GM18498 (cell line): ENCODE data around the gene OR52N5.
A peak's percentile ranks its signal among the peaks of the same experiment; 100 is the strongest.

ENCODE experiments used
- ATAC-seq: cut with Tn5 transposase; IDR thresholded peaks from one replicate; pipeline ENCODE4 v1.9.1; 2021; ENCODE audit warnings: mild to moderate bottlenecking, moderate library complexity; ENCODE audit not compliant: unreplicated experiment

The OR52N5 gene

DNA sequence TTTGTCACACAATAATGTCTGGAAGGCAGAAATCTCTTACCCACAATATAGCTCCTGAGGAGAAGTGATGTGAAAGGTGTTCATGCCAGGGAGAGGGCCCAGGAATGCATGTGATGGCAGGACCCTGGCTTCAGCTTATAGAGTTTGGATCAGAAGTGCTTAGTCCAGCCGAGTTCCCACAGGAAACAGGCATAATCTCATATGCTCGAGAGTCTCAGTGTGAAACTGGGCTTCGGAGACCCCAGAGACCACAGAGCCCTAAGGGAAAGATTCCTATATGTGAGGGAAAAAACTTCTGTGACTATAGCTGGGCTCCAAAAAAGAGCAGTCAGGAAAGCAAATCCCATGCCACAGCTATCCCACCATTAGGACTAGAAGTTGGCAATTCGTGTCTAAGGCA lies at the start of gene OR52N5:
OR52N5 (minus strand) TSS at position 101 of the 400 bp plus-strand sequence. CDS start 4,721 bp downstream, outside the sequence.
- no peak for ATAC-seq

DNA sequence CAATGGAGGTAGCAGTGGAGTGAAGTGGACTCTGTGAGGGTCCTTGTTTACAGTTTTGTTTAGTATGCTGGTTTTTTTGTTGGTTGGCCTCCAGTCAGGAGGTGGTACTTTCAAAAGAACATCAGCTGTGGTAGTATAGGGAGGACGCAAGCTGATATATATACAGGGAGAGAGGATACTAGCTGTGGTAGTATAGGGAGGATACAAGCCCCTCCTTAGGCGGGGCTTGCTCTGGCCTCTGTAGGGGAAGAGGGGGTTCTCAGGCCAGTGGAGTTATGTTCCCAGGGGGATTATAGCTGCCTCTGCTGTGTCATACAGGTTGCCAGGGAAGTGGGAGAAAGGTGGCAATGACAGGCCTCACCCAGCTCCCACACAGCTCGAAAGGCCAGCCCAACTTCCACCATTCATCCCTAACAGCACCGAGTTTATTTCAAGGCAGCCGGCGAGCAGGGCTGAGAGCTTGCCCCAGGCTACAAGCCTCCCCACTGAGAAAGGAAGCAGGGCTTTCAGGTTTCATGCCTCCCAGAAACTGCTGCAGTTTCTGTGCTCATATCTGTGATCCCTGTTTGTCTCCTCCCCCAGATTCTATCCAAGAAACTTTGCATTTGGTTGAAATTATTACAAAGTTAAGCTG lies 48.2 kb upstream of the OR52N5 start:
- ATAC-seq: no peak

DNA sequence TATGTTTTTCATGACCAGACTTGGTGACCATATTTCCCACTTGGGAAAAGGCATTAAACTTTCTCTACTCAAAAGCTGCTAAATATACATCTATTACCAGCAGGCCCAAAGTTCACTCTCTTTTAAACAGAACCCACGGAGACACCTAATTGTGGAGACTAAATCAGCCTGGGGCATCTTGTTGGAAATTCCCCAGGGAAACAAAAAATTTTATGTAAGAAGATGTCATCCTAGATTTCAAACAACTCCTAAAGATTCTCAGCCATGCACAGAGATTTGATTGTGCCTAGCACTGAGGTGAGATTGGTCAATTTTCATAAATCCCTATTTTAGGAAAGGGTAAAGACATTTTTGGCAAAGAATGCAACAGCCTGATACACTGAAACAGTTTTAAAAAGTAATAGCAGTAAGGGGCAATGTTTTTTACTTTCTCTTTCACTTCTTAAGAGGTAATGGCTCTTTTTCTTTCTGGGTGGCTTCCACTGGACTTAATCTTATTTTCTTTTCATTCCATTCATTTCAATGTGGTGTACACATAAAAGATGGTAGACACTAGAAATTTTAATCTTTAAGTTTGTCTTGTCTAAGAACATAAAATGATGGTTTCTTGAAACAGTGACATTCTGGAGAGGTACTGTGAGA lies 35.2 kb upstream of the OR52N5 start:
- ATAC-seq: peak; percentile 67

DNA sequence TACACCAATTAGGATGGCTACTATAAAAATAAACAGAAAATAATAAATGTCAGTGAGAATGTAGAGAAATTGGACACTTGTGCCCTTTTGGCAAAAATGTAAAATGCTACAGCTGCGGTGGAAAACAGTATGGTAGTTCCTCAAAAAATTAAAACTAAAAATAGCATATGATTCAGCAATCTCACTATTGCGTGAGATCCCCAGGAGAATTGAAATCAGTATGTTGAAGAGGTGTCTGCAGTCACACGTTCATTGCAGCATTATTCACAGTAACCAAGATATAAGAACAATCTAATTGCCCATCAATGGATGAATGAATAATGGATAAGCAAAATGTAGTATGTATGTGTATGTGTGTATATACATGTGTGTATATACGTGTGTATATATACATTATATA lies 32.4 kb upstream of the OR52N5 start:
- no peak for ATAC-seq

DNA sequence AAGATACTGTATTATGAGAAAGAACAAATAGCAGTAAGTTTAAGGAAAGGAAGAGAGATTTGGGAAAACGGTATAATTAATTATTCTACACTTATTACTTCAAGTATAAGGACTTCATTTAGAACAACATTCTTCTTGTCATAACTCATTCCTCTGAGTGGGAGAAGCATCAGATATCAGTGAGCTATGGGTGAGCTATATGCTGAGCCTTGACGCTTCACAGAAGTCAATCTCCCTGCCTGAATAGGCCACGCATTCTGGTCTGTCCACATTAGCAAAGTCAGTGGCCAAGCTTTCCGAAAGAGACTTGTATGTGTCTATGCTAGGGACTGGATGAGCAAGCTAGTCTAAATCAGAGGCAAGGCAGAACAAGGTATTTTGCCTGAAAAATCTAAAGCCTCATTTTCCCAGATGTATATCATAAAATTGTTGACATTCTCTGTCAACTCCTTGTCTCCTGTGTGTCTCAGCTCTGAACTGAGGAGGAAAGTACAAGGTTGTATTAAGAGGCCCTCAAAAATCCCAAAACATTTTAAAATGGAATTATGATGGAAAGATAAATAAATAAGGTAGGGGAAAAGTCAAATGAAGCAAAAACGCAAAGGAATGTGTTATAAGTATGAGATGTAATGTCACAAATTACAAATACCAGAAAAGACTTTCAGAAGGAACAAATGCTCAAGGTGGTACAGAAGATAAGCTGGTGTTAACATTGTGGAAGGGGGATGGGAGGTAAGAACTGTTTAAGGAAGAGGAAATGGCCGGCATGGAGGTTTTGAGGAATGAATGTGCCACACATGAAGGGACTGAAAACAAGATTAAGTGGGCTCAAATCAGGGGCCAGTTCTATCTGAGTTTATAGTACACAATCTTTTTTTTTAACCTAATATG lies 27.0 kb upstream of the OR52N5 start:
- ATAC-seq: no peak

DNA sequence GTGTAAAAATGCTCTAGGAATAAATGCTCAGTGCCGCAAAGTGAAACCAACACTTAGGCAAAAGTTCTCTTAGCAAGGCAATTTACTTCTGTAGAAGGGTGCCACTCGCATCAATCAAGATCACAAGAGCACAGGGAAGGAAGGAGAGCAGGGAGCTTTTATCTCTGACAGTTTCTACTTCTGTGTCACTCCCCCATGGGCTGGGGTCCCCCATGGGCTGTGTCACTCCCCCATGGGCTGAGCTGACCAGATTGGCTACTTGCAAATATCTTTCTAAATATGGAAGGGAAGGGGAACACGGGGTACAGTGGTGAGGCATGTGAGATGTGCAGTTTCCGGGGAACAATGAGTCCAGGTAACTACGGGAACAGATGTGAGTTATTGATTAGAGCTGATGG lies 26.0 kb upstream of the OR52N5 start:
- ATAC-seq: peak; percentile 25

DNA sequence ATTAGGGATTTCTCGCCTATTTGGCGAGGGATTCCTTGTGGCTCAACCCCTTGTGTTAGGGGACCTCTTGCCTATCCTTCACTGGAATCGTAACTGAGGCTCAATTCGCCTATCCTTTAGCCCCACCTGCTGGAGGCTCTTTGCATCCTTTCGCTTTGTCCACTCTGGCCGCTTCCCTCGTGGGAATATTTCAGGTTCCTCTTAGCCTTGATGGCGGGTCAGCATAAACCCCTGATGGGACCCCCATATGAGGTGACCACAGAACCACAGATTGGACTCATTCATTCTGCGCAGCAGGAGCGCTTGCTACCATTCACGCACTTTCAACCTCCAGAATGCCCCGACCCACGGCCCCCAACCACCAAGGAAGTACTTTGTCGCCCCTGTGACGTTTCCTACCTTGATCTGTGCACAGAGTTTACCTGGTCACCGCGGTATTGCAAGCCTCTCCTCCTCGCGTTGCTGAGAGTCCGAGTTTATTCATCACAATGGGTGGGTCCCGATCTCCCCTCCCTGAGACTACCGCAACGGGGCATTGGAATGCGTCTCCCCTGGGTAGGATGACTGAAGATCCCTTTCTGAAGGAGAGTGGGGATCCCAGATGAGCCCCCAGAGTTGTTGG lies 25.5 kb upstream of the OR52N5 start, which contains the start of gene OR52N2:
OR52N2 (plus strand) TSS at position 425 of the 622 bp plus-strand sequence. CDS start 11,412 bp downstream, outside the sequence.
- peak; percentile 94 for ATAC-seq

DNA sequence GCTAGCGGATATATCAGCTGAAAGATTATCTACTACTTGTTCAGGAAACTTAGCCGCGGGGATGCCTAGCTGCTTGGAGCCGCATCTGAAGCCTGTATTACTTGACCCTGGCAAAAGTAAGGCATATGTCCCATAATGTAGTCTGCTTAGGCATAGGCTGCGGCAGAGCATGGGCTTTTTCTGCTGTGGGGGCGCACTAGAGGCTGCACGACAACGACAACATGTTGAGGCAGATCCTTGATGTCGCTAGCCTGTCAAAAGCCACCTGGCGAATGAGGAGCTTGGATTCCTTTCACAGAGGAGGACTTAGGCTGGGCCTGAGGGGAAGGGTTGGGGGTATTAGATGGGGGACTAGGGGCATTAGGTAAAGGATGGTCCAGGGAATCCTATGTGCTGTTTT lies 24.4 kb upstream of the OR52N5 start:
- no peak for ATAC-seq

DNA sequence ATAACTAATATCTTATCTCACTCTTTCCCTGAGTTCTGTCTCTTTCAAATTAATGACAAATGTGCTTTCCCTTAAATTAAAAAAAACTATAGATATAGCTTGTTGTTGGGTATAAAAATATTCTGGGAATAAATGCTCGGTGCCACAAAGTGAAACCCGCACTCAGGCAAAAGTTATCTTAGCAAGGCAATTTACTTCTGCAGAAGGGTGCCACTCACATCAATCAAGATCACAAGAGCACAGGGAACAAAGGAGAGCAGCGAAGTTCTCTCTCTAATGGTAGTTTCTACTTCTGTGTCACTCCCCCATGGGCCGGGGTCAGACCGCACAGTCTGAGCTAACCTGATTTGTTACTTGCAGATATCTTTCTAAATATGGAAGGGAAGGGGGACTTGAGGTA lies 20.8 kb upstream of the OR52N5 start:
- no peak for ATAC-seq

DNA sequence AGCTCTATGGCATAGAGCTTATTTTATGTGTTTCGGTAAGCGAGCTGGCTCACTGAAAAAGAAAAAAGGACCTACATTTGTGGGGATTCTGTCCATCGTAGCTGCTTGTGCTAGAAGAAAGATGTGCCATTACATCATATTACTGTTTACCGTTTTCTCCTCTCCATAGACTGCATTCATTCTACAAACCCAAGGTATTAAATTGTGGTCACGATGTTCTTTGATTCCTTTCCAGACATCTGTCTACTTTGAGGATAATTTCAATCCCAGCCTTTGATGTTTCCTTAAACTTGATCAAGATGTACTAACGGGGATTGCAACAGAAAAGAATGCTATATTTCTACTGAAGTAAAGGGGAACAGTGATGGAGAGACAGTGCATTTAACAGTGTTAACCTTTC lies 13.4 kb upstream of the OR52N5 start:
- no peak for ATAC-seq

DNA sequence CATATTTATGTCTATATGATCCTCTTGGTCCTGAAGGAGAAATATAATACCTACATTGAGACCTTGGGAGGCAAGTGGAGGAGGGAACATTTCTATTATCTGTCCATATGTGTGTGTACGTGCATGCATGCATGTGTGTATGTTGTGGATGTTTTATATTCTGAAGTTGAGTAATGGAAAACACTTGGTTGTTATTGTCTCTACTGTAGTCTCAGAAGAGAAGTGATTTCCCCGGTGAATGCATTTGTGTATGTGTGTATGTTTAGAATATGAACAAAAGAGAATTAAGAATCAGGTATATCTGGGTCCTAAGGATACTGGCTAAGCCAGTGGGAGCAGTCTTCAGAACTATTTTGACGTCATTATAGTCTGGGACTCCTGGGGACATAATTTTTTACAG lies 8.0 kb upstream of the OR52N5 start, which contains the start of gene OR52N1:
OR52N1 (minus strand) TSS at position 101 of the 400 bp plus-strand sequence. CDS start 2,449 bp downstream, outside the sequence.
- ATAC-seq: no peak

DNA sequence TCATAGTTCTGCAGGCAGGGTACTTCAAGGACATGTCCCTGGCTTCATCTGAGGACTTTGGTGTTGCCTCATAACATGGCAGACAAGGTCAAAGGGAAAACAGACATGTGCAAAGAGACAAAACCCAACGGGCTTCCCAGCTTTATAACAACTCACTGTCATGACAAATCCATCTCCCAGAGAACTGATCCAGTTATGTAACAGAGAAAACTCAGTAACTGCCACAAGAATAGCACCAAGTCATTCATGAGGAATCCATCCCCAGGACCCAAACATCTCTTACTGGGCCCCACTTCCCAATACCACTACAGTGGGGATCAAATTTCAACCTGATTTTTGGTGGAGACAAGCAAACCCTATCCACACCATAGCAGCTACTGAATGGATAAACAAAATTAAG lies 16.1 kb downstream of the OR52N5 start:
- ATAC-seq: no peak

DNA sequence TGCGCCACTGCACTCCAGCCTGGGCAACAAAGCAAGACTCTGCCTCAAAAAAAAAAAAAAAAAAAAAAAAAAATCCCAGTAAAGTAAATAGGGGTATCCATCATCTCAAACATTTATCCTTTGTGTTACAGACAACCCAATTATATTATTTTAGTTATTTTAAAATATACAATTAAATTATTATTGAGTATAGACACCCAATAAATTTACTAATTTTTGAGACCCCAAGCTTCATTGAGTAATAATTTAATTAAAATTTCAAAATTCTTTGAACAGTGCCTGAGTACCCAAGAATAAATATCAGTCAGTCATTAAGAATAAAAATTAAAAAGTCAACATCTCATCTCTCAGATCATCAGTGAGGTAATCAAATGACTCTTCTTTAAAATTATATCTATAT lies 29.2 kb downstream of the OR52N5 start, which contains the start of gene OR52N4:
OR52N4 (plus strand) TSS at position 301 of the 400 bp plus-strand sequence. CDS start 498 bp downstream, outside the sequence.
- ATAC-seq: no peak

DNA sequence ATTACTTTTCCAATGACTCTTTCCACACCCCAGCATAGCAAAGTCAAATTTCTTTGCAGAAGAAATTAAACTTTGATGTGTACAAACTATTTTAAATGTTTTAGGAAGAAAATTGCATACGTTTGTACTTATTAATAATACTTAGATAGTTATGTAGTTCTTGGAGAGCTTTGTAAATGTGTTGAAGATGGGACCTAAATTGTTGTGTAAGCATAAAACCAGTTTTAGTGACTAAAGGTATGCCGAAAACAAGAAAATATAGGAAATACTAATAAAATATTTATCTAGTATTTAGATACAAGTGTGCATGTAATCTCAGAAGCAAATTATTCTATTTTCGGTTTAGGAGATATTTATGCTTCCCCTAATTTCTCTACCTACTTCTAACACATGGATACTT lies 33.3 kb downstream of the OR52N5 start:
- ATAC-seq: no peak

DNA sequence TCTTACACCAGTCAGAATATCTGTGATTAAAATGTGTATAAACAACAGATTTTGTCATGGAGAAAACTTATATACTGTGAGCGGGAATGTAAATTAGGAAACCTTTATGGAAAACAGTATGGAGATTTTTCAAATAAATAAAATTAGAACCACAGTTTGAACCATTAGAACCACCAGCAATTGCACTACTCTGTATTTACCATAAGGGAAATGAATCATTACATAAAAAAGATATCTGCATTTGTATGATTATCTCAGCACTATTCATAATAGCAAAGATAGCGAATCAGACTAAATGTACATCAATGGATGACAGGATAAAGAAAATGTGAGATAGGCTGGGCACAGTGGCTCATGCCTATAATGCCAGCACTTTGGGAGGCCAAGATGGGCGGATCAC lies 36.5 kb downstream of the OR52N5 start:
- ATAC-seq: no peak

DNA sequence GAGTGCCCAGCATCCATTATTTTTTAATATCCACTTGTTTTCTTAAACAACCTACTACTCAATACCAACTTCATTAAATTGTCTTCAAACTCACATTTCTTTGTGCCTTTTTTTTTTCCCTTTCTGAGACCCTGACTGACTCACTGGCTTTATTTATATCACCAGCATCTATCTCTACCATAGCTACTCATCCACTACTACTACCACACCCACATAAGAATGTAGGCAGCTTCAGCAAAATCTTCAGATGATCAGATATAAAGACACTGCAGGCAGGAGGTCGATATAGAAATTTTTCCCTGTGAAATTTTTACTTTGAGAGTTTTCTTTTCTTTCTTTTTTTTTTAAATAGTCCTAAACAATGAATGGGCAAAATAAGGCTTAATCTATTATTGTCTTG lies 44.7 kb downstream of the OR52N5 start:
- ATAC-seq: no peak

DNA sequence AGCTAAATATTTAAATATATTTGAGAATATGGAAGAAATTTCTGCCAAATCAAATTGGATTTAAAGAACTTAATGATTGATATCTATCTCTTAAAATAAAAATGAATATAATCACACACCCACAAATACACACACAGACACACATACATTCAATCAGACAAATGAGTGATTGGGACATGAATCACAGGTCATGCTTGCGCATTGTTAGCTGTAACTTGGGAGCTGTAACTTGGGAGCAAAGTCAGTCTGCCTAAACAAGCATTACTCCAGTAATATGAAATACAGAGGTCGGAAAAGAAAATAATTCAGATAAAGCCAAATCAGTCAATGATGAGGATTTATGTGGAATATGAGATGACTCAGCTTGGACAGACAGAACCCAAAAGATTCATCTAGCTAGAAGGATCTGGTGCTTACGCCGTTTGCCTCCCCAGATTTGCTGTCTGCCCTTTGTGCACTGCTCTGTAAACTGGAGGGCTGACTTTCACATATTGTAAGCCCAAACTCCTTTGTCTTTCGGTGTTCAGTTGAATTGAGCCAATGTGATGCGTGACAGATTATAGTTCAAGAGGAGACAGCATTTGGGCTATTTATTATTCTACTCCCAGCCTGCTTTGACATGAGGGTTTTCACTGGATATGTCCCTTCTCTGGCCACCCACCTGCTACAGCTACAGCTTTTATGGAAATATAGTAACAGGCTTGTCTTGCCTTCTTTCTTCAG lies 45.3 kb downstream of the OR52N5 start:
- no peak for ATAC-seq

DNA sequence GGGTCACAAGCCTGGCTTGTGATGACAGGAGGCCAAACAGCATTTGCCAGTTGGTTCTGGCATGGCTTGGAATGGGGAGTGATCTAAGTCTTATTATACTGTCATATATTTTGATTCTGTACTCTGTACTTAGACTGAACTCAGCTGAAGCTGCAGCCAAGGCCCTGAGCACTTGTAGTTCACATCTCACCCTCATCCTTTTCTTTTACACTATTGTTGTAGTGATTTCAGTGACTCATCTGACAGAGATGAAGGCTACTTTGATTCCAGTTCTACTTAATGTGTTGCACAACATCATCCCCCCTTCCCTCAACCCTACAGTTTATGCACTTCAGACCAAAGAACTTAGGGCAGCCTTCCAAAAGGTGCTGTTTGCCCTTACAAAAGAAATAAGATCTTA lies 46.1 kb downstream of the OR52N5 start:
- ATAC-seq: no peak

DNA sequence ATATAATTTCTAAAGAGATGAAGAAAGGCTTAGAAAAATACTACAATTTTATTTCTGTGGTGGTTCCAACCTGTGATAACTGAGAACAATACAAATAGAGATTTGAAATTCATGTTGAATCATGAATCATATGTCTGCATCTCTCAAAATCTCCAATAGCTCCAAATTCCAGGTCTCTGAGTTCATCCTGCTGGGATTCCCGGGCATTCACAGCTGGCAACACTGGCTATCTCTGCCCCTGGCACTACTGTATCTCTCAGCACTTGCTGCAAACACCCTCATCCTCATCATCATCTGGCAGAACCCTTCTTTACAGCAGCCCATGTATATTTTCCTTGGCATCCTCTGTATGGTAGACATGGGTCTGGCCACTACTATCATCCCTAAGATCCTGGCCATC lies 46.8 kb downstream of the OR52N5 start, which contains the start of gene OR56B1:
OR56B1 (plus strand) TSS at position 53 of the 400 bp plus-strand sequence; CDS start at position 122, 69 bp downstream.
- ATAC-seq: no peak

DNA sequence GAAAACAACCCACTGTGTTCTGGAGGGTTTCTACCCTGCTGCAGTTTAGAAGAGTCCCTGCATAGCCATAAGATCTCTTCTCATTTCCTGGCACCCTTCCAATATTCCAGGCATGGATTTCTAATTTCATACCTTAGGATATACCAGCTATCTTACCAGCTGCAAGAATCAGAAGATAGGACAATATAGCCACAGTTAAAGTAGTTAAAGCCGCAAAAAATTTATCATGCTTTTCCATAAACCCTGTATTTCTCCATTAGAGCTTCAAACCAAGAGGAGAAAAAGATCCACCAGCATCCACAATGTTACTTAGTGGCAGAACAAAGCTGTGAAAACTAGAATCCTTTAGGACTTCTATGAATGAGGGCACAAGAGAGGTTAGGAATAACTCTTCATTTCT lies 55.5 kb downstream of the OR52N5 start:
- ATAC-seq: no peak
